Mucosa of stomach (tissue), 1 donor: ENCODE measurements around the gene NOS1AP.

Experiments used
- H3K27me3 ChIP-seq: one replicate; pipeline ENCODE4 v1.7.0; 2013; ENCODE audit warnings: mild to moderate bottlenecking, low read length; ENCODE audit not compliant: control insufficient read depth, insufficient read depth
- H3K36me3 ChIP-seq: one replicate; pipeline ENCODE4 v1.7.0; 2013; ENCODE audit warnings: low read length; ENCODE audit not compliant: control insufficient read depth, insufficient read depth
- H3K4me1 ChIP-seq: one replicate; pipeline ENCODE4 v1.7.0; 2013; ENCODE audit warnings: mild to moderate bottlenecking, low read length; ENCODE audit not compliant: control insufficient read depth, insufficient read depth
- H3K4me3 ChIP-seq: one replicate; pipeline ENCODE4 v1.7.0; 2013; ENCODE audit warnings: low read length
- H3K9ac ChIP-seq: one replicate; pipeline ENCODE4 v1.7.0; 2013; ENCODE audit warnings: mild to moderate bottlenecking, low read length, moderate library complexity
- H3K9me3 ChIP-seq: one replicate; pipeline ENCODE4 v1.7.0; 2013; ENCODE audit warnings: mild to moderate bottlenecking, low read length, moderate library complexity; ENCODE audit not compliant: control insufficient read depth
- donor health status: Pancreatic carcinoma.

Gene NOS1AP

DNA sequence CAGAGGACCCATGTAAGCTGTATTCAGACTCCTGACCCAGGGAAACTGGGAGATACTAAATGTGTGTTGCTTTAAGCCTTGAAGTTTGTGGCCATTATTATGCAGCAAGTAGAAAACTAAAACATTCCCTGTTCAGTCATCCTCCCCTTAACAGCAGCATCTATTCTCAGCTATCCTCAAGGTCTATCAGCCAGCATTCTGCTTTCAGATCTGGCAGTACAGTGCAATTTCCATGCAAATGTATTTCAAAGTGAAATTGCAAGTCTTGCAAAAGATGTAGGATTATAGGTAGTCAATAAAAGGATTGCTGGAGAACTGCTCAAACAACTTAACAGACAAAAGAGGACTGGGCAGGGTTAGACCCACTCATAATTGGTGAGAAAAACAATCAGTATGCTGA is 111.3 kb downstream of the NOS1AP start:
- Histone ChIP-seq H3K27me3 (no peaks in the 10 kb centered on the region), H3K9me3 (no peaks in the 10 kb centered on the region), H3K9ac (no peak overlapping the region), H3K4me3 (no peak overlapping the region), H3K36me3 (no peaks in the 10 kb centered on the region), H3K4me1 (peaks cover 25% of the 10 kb centered on the region)

DNA sequence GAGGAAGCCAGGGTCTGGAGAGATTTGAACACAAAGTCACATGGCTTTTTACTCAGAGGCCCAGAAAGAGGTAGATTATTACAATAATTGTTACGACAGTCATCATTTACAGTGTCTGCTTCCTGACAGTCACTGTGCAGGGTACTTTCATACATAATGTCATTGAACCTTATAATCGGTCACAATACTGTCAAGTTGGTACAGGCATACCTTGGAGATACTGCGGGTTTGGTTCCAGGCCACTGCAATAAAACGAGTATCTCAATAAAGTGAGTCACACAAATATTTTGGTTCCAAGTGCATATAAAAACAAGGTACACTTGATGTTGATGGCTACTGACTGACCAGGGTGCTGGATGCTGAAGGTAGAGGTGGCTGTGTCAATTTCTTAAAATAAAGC is 112.6 kb downstream of the NOS1AP start:
- H3K4me3 ChIP-seq: no peak overlapping the region
- H3K36me3 ChIP-seq: no peaks in the 10 kb centered on the region
- no peak overlapping the region for H3K9ac ChIP-seq
- H3K27me3 ChIP-seq: no peaks in the 10 kb centered on the region
- H3K9me3 ChIP-seq: peaks cover 4% of the 10 kb centered on the region
- peaks cover 20% of the 10 kb centered on the region for H3K4me1 ChIP-seq

DNA sequence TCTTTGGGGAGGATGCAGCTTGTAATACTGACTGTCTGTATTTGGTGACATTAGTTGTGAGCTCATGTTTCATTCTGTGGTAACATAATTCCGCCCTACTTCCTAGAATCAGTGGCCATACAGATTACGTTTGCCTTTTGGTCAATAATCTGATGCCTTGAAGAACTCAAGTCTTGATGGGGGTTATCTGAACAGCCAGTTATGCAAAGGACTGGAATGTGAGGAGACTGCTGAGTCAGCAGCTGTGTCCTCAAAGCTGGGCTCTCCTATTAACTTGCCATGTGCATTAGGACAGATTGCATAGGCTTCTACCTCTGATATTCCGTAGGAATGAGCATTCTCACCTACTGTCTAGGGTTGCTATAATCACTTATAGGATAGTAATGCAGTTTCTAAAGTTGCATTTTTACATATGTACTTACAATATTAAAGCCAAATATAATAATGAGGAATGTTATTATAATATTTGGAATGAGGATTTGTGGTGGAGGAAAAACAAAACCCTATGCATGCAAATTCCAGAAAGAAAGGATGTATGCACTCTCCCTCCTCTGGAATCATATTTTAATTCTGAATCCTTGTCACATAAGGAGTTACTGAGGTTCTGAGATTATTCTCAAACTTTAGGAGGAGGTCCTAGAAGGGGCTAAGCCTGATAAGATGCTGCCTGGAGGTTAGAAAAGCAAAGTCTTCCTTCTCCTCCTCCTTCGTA is 116.0 kb downstream of the NOS1AP start:
- Histone ChIP-seq H3K4me3 (no peak overlapping the region), H3K36me3 (no peaks in the 10 kb centered on the region), H3K9ac (no peak overlapping the region), H3K9me3 (peaks cover 4% of the 10 kb centered on the region), H3K4me1 (peaks cover 5% of the 10 kb centered on the region), H3K27me3 (no peaks in the 10 kb centered on the region)

- Histone ChIP-seq H3K4me1 (peaks cover 9% of the 10 kb centered on the region), H3K27me3 (no peaks in the 10 kb centered on the region), H3K4me3 (no peak overlapping the region), H3K9me3 (peaks cover 4% of the 10 kb centered on the region), H3K36me3 (no peaks in the 10 kb centered on the region), H3K9ac (no peak overlapping the region)
Measured at GRCh38 chr1:162186026-162186374, 116.5 kb downstream of the NOS1AP start.

DNA sequence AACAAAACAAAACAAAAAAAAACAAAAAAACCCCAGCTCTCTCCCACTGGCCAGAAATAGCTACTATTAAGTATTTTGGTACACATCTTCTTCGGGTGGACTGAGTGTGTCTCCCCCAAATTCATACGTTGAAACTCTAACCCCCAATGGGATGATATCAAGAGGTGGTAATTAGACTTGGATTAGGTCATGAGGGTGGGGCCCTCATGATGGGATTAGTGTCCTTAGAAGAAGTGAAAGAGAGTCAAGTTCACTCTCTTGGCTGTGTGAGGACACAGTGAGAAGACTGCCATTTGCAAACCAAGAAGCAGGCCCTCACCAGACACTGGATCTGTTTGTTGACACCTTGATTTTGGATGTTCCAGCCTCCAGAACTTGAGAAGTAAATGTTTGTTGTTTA is 116.9 kb downstream of the NOS1AP start:
- no peaks in the 10 kb centered on the region for H3K36me3 ChIP-seq
- H3K9me3 ChIP-seq: peaks cover 4% of the 10 kb centered on the region
- H3K27me3 ChIP-seq: no peaks in the 10 kb centered on the region
- H3K9ac ChIP-seq: no peak overlapping the region
- no peak overlapping the region for H3K4me3 ChIP-seq
- H3K4me1 ChIP-seq: peaks cover 13% of the 10 kb centered on the region

DNA sequence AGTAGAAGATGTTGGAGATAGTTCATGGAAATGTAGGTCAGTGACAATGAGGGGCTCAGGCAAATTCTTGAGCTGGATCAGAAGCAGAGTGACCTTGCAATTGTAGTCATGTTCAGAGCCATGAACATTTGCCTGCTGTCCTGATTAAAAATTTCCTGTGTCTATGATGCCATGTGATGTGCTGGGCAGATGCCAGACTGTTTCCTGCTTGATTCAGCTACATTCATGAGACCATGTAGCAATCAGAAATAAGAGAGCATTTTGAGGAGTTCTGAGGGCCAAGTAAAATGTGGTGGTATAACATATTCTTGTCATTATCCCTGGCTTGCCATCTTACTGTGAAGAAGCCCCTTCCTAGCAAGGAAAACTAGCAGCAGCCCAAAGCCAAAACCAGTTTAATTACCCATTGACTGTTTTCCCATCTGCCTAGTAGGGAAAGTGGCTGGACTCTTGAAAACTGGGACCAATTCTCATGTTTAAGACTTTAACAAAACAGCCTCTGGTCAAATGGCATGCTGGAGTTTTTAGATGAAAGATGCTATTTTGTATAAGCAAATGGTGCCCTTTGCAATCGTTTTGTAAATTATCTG is 118.3 kb downstream of the NOS1AP start:
- H3K4me3 ChIP-seq: no peak overlapping the region
- no peaks in the 10 kb centered on the region for H3K36me3 ChIP-seq
- H3K4me1 ChIP-seq: peaks cover 24% of the 10 kb centered on the region
- peaks cover 4% of the 10 kb centered on the region for H3K9me3 ChIP-seq
- no peaks in the 10 kb centered on the region for H3K27me3 ChIP-seq
- no peak overlapping the region for H3K9ac ChIP-seq

DNA sequence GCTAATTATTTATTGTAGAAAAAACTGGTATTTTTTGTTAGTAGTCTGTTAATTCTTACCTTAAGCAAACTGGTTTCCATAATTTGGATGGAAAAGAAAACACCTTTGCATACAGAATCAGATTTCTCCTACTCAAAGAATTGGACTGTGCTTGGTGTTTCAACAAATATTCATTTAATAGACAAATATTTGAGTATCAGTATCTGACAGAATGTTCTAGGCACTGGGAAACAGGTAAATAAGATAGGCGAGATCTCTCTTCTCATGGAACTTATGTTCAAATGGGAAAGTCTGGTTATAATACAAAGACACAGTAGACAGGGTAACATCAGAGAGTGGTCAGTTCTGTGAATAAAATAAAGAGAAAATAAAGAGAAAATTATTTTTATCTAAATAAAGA is 119.9 kb downstream of the NOS1AP start:
- Histone ChIP-seq H3K9ac (no peak overlapping the region), H3K27me3 (no peaks in the 10 kb centered on the region), H3K36me3 (no peaks in the 10 kb centered on the region), H3K9me3 (peaks cover 4% of the 10 kb centered on the region), H3K4me3 (no peak overlapping the region), H3K4me1 (peaks cover 34% of the 10 kb centered on the region)

GRCh38 chr1:162191396-162192305 is 122.2 kb downstream of the NOS1AP start:
- Histone ChIP-seq H3K36me3 (no peaks in the 10 kb centered on the region), H3K4me1 (peaks cover 40% of the 10 kb centered on the region), H3K9ac (no peak overlapping the region), H3K9me3 (peaks cover 2% of the 10 kb centered on the region), H3K27me3 (no peaks in the 10 kb centered on the region), H3K4me3 (no peak overlapping the region)

- Histone ChIP-seq H3K9me3 (no peaks in the 10 kb centered on the region), H3K4me3 (no peak overlapping the region), H3K9ac (no peak overlapping the region), H3K4me1 (peaks cover 46% of the 10 kb centered on the region), H3K27me3 (no peaks in the 10 kb centered on the region), H3K36me3 (no peaks in the 10 kb centered on the region)
Measured at GRCh38 chr1:162192306-162192678, 122.8 kb downstream of the NOS1AP start.

GRCh38 chr1:162192763-162193162 is 123.3 kb downstream of the NOS1AP start:
- Histone ChIP-seq H3K9ac (no peak overlapping the region), H3K4me1 (peaks cover 47% of the 10 kb centered on the region), H3K9me3 (no peaks in the 10 kb centered on the region), H3K36me3 (no peaks in the 10 kb centered on the region), H3K27me3 (no peaks in the 10 kb centered on the region), H3K4me3 (no peak overlapping the region)

DNA sequence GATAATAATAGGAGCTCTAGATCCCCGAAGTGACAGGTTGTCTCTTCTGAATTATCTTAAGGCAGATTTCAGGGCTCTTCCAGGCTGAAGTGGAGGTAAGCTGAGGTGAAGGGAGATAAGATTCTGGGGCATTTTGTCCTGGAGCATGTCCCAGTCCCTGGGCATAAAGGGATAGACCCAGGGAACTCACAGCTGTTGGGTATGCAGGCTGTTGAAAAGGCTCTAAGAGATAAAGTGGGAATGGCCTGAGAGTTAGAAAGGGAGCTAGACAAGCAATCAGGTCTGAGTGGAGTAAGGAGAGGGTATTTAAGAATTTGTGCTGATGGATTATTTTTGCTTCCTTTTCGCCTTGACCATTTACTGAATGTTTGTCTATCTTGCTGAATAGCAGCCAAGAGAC is 123.7 kb downstream of the NOS1AP start:
- peaks cover 47% of the 10 kb centered on the region for H3K4me1 ChIP-seq
- no peaks in the 10 kb centered on the region for H3K27me3 ChIP-seq
- H3K36me3 ChIP-seq: no peaks in the 10 kb centered on the region
- H3K9me3 ChIP-seq: no peaks in the 10 kb centered on the region
- no peak overlapping the region for H3K9ac ChIP-seq
- H3K4me3 ChIP-seq: no peak overlapping the region

- Histone ChIP-seq H3K9me3 (no peaks in the 10 kb centered on the region), H3K27me3 (no peaks in the 10 kb centered on the region), H3K9ac (no peak overlapping the region), H3K36me3 (no peaks in the 10 kb centered on the region), H3K4me1 (peaks cover 47% of the 10 kb centered on the region), H3K4me3 (no peak overlapping the region)
Measured at GRCh38 chr1:162193815-162194214, 124.3 kb downstream of the NOS1AP start.
